Mesenteric fat pad (tissue), 1 donor: ENCODE results near the gene CDC42EP3. TPM values are rescaled to one million over a fixed set of nuclear protein-coding genes. Genes with fewer than 3 reads are reported as not detected.

ENCODE experiments used
- DNase-seq: peaks from one replicate; pipeline ENCODE4 v3.0.0-alpha.2; 2020; ENCODE audit warnings: low spot score
- total RNA-seq: library from RNA; stranded (reverse); fragmentation: NEBNext Ultra II Directional; extraction: Animal tissue kit (Norgen Biotek cat#: 25700); gene quantifications from one replicate; pipeline ENCODE4 v1.2.1, GENCODE V29; 2021
- donor health status: DM: yes; HTN: yes; CAD: no.

Gene CDC42EP3
- total RNA-seq, 1 donor from 2014 or later: 47.6 TPM

DNA sequence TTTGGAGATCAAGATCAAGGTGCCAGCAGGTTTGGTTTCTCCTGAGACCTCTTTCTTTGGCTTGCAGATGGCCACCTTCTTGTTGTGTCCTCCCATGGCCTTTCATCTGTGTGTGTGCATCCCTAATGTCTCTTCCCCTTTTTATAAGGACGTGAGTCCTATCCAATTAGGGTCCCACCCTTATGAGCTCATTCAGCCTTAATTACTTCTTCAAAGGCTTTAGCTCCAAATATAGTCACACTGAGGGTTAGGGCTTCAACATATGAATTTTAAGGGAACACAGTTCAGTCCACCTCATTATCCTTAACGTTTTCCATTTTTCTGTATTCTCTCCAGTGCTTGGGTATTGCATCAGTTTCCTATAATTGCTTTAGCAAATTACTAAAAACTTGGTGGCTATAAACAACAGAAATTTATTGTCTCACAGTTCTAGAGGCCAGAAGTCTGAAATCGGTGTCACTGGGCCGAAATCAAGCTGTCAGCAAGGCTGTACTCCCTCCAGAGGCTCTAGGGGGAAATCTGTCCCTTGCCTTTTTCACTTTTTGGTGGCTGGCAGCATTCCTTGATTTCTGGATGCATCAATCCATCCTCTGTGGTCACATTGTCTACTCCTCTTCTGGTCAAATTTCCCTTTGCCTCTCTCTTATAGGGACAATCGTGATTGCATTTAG, 34.1 kb downstream of the CDC42EP3 start:
- no peak for DNase-seq

GRCh38 chr2:37636381-37637066, 34.9 kb downstream of the CDC42EP3 start:
- DNase-seq: no peak

GRCh38 chr2:37635504-37636380, 35.7 kb downstream of the CDC42EP3 start:
- no peak for DNase-seq

DNA sequence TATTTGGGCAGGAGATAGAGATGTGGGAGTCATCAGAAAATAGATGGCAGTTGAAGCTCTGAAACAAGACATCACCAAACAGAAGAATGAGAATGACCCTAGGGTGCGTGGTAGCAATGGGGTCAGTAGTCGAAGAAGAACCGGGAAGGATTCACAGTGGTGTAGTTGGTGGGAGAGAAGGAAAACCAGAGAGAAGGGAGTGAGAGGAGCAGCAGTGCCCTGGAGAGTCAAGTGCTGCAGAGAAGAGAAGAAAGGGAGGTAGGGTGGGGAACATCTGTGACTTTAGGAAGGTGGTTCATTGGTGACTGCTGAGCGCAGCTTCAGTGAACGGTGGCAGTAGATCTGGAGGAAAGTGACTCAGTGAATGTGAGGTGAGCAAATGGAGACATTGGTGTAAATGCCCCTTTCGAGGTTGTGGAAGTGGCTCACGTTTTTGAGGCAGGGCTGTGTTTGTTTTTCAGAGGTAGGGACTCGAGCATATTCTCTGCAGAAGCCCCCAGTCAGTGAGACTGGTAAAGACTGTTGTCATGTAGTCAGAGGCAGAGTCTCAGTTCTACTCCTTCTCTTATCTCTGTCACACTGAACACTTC, 36.4 kb downstream of the CDC42EP3 start:
- no peak for DNase-seq

DNA sequence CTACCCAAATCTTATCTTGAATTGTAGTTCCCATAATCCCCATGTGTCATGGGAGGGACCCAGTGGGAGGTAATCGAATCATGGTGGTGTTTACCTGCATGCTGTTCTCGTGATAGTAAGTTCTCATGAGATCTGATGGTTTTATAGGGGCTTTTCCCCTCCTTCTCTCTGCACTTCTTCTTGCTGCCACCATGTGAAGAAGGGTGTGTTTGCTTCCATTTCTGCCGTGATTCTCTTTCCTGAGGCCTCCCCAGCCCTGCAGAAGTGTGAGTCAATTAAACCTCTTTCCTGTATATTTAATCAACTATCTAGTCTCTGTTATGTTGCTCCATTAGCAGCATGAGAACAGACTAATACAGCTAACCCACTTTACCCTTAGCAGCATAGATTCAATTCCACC, 37.6 kb downstream of the CDC42EP3 start:
- DNase-seq: no peak

DNA sequence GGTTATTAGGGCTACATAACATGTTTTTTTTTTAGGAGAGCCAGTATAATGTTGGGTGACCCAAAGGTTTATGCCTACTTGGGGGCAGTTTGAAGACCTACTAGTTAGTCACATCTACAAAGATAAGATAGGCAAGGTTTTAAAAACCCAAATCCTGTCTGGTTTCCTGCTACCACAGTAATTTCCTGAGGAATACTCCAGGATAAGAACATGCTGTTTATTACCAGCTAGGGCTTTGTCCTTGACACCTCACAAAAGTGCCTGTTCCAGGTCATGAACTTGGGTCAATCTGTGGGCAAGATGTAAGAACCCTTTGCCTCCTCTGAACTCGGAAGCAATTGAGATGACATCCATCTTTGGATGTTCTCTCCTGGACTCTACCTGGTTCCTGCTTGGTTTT, 38.2 kb downstream of the CDC42EP3 start:
- no peak for DNase-seq

GRCh38 chr2:37632310-37632709, 39.1 kb downstream of the CDC42EP3 start:
- DNase-seq: no peak

DNA sequence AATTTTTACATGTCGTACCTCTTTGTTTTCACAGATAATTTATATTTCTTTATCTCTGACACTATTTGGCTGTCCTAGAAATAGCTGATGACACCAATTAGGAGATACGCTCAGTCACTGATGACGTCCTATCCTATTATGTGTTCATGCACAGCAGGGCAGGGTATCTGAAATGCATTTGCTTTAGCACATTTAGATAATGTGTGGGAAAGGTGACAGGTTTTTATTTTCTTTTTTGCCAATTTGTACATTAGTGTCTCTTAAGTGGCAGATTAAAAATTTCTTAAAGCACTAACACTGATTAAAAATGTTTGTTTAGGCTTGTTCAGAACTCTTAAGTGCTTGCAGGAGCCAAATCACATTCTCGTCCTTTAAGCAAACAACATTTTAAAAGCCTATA, 39.7 kb downstream of the CDC42EP3 start:
- DNase-seq: no peak

DNA sequence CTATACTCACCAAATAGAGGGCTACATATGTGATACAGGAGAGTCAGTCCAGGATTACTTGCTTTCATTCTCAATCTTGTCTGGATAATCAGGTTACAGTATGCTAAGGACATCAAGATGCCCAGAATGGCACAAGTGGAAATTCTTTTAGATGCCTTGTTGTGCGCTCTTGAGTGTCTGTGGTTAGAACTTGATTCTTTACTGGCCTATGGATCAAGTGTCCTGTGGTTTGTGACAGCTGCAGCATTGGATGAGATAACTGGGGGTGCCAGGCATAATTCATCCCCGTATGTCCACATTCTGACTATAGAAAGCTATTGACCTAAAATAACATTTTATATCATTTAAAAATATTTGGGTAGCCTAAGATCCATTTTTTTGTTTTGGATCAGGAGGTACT, 40.1 kb downstream of the CDC42EP3 start:
- DNase-seq: no peak

- DNase-seq: no peak
These were observed 40.7 kb downstream of the CDC42EP3 start for GRCh38 chr2:37630776-37631175.

DNA sequence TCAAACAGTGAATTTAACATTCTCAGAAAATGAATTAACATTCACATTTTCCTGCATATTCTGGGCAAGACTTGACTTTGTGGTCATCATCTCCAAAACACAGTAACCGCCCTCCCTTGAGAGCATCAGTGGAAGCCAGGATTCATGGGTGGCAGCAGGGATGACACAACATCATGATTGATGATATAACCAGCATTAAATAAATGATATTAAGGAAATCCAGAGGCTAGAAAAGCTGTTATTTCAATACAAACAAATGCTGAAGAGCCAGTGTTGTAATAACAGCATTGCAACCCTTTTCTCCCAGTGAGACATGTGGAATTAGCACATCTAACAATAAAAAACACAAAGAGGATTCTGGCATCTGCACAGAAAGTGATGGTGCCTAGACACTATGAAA, 41.1 kb downstream of the CDC42EP3 start:
- DNase-seq: no peak

DNA sequence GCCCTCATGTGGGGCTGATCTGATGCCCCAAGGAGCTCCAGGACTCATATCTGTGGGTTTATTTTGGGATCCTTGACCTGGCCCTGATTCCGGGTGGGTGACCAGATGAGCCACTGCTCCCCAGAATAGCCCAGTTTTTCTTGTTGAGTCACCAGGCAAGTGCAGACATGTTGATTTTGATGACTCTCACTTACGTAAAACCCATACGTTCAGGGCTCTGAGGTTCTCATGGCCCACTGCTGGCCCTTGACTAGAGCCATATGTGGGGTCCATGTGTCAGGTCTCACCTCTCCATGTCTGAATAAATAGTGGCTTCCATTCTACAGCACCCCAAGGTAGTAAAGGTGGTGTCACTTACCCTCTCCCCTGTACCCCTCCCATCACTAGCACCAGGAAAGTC, 41.9 kb downstream of the CDC42EP3 start:
- no peak for DNase-seq

DNA sequence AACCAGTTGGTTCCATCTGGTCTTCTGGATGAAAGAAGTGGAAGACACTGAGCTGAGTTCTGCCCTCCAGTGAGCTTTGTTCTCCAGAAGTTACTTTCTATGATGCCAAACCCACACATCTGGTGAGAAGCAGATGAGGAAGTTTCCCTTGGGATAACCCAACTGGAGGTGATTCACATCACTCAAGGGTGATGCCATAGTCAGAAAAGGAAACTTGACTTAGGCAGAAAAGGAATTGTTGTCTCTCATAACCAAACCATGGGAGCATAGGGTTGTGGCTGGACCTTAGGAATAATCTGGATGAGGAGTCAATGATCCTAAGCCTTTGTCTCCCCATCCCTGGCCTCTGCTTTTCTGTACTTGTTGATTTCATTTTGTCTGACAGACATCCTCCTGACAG, 43.7 kb downstream of the CDC42EP3 start:
- no peak for DNase-seq

DNA sequence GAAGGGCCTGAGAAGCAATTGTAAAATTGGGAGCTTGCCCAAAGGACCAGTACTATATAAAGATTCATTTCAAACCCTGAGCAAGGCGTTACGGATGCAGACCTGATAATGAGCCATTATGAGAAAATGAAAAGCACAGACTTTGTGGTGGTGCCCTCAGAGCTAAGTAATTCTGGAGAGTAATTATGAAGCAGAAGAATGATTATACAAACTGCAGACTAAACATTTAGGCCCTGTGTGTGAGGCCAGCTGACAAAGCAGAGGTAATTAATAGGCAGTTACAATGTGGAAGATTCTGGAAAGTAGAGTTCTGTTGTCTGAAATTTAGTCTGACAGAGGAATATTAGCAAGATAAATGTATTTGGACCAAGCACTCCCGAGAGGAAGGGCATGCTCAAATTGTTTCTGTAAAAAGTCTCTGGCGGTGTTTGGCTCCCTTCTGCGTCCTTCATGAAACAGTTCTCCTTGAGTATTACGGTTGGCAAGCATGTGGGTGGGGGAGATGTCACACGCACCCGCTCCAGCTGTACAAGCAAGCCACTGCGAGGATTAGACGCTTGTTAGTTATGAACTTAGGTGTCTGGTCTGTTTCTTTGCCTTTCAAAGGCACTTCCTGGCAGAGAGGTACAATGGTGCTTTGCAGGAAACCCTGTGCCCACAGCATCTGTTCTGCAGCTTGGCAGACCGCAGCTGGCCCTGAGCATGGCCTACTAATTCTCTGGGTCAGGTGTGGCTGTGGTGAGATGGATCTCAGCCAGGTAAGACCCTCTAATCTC, 45.5 kb downstream of the CDC42EP3 start:
- no peak for DNase-seq

- no peak for DNase-seq
These were observed 46.3 kb downstream of the CDC42EP3 start for GRCh38 chr2:37625156-37625555.

GRCh38 chr2:37623971-37624900, 47.2 kb downstream of the CDC42EP3 start:
- DNase-seq: no peak

- DNase-seq: no peak
These were observed 48.0 kb downstream of the CDC42EP3 start for GRCh38 chr2:37623406-37623805.

DNA sequence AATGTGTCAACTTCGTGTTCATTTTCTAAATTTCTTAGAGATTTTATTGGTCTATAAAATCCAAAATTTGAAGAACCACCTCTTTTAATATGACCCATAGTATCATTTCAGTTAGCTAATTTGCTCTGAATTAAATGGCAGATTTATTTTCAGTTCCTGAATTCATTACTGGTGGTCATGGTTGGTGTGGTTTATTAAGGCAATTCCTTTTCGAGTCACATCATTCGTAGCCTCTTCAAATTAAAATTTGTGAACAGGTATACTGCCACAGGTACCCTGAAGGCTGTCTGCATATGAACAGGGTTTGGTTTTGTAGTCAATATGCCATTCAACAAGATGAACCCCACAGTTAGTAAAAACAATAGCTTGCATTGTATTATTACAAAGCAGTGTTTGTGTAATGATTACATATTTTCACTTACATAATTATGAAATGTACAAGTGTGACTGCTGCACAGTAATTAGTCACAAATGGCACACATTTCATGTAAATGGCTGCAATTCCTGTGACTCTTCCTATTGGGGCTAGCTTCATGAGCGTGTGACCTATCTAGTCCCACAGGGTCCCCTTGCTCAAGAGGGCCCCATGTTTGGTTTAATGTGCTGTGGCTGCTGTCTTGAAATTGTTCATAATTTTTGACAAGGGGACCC, 48.9 kb downstream of the CDC42EP3 start:
- no peak for DNase-seq

GRCh38 chr2:37621199-37621598, 50.2 kb downstream of the CDC42EP3 start:
- DNase-seq: no peak
